ENCODE measurements around the gene BMP7. TPM values are rescaled to one million over a fixed set of nuclear protein-coding genes. Genes with fewer than 3 reads are reported as not detected.
A peak's percentile ranks its signal among the peaks of the same experiment; 100 is the strongest.

BMP7 gene
- total and polyA plus RNA-seq, 9 of the 15 experiments (the other 6 are each of a cell fraction or from before 2014, with no cell fraction given): 0.18 TPM; not detected in 8

GRCh38 chr20:57241363-57241991 lies 25.0 kb downstream of the BMP7 start (continued):
- TF ChIP-seq ETS2 (tag; IDR thresholded peaks at IDR 0.05; ENCODE audit: borderline replicate concordance, poor library complexity, severe bottlenecking): no peak
- TF ChIP-seq SNRNP70 (optimal IDR thresholded peaks at IDR 0.05; ENCODE audit: low read depth, low read length): no peak
- TF ChIP-seq FOXK2 (conservative IDR thresholded peaks at IDR 0.05 in 1 of 2, IDR thresholded peaks at IDR 0.05 in 1 of 2; ENCODE audit: low read depth in 2 of 2): no peak

- ChIA-PET POLR2A (interaction anchor here (0.6 kb wide), 1 partner anchor 234 kb away, joined by 3 read pairs; no protein-coding TSS in a partner anchor), CTCF (ENCODE audit: low intra/inter-chr PET ratio) (no interaction called here)
- DNase-seq (ENCODE audit: extremely low read depth in 1 of 4, low spot score in 3 of 4): no peak
- BruUV-seq (replicated peaks): no TSS peak
- intact Hi-C loops (cut with micrococcal nuclease): no loop called here
- Histone ChIP-seq H3K27ac (ENCODE audit: extremely low read depth, low read depth, low read length) (no peak overlapping the region), H3K4me2 (ENCODE audit: insufficient read depth, low read length) (no peak overlapping the region), H3K9me3 (replicated peaks; ENCODE audit: control insufficient read depth, insufficient read depth, low read depth, low read length) (no peaks in the 10 kb centered on the region), H2AFZ (ENCODE audit: low read depth, low read length) (no peak overlapping the region), H3K9me1 (ENCODE audit: control insufficient read depth, insufficient read depth, low read length) (peaks cover 2% of the 10 kb centered on the region), H3K36me3 (ENCODE audit: control insufficient read depth, insufficient read depth, low read length) (no peaks in the 10 kb centered on the region), H3K27me3 (ENCODE audit: control insufficient read depth in 2 of 2, insufficient read depth in 2 of 2, low read length in 2 of 2) (peaks cover 0 to 20% of the 10 kb centered on the region in 2 experiments; a peak in 3 of 5 replicates), H3K79me2 (ENCODE audit: control insufficient read depth, insufficient read depth, low read length) (no peaks in the 10 kb centered on the region), H3K4me1 (replicated peaks in 1 of 2; ENCODE audit: control insufficient read depth in 2 of 2, insufficient read depth in 2 of 2, low read length in 2 of 2) (no peaks in the 10 kb centered on the region), H3K4me3 (no peak overlapping the region), H4K20me1 (replicated peaks; ENCODE audit: control insufficient read depth, insufficient read depth, low read length) (no peaks in the 10 kb centered on the region), H3K9ac (ENCODE audit: insufficient read depth in 1 of 2, low read depth in 2 of 2, low read length in 2 of 2) (no peak overlapping the region)
- no peak for FAIRE-seq
- WGBS (ENCODE audit: insufficient coverage, low coverage, missing lambda C conversion rate): 2% methylated on average over 8 of the region's 8 CpGs
- in situ Hi-C loops (cut with MboI): no loop called here
- no peak for ATAC-seq
- peak in 1 of 3 experiments; percentile 60; a peak in 2 of 6 replicates for TF ChIP-seq ZBTB11 (CRISPR knock-in tag; IDR thresholded peaks at IDR 0.05)
- TF ChIP-seq ZNF140 (CRISPR knock-in tag; IDR thresholded peaks at IDR 0.05): no peak
Measured at GRCh38 chr20:57240581-57241362, 25.7 kb downstream of the BMP7 start.

All from K562 (cell line).